Measurements from ENCODE around the gene C9.
"Not testable (repeated sequence)": the region's sequence is repeated elsewhere in the genome, so short reads cannot be mapped to it uniquely, and the experiment has no call there.

The C9 gene

GRCh38 chr5:39319395-39319794 is 44.9 kb downstream of the C9 start:
- DNase-seq = no peak

GRCh38 chr5:39316464-39316863 is 47.8 kb downstream of the C9 start:
- not testable (repeated sequence) for DNase-seq

- no peak for DNase-seq
Measured at GRCh38 chr5:39315995-39316394, 48.3 kb downstream of the C9 start.

DNA sequence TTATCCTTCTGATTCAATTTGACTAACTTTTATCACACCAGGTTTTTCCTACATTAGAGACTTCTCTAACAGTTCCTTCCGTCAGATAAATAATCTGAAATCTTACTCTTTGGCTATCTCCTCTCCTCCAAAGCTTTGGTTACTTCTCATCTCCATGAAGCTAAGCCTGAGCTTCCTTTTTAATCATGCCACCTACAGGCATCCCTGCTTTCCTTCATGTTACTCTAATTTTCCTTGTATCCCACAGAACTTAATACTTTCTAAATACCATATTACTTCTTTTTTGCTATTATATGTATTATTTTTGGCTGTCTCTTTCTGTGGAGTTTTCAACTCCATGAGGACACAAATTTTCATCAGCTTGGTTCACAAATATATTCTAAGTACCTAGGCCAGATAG is 49.7 kb downstream of the C9 start:
- no peak for DNase-seq

DNA sequence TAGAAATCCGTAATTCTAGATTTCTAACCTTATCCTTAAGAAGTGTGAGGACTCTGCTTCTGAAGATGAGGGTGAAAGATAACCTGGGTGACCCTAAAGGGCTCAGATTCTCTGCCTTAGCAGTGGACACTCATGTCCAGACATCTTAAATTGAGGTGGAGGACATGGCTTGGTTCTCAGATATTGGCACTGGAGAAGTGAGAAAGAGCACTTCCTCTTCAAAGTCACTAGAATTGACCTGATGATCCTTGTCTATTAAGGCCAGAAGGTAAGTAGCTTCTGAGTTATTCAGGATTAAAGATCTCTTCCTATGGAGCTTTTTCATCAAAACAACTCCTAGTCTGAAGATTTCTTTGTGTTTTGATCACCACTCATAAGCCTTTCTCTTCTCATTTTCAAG is 54.8 kb downstream of the C9 start:
- no peak for DNase-seq

GRCh38 chr5:39302472-39302871 is 61.8 kb downstream of the C9 start:
- DNase-seq = no peak

DNA sequence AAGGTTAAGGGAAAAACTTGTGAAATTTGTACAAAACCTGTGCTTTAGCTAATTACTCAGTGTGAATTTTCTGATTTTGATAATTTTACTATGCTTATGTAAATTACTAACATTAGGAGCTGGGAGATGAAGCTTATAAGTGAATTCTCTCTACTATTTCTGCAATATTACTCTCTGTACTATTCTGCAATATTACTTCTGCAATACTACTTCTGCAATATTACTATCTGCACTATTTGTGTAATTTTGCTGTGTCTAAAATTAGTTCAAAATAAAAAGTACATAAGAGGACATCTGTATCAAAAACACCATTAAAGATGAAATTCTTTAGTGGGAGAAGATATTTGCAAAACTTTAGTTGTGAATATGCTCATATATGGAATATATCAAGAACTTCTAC is 62.9 kb downstream of the C9 start:
- DNase-seq = no peak

DNA sequence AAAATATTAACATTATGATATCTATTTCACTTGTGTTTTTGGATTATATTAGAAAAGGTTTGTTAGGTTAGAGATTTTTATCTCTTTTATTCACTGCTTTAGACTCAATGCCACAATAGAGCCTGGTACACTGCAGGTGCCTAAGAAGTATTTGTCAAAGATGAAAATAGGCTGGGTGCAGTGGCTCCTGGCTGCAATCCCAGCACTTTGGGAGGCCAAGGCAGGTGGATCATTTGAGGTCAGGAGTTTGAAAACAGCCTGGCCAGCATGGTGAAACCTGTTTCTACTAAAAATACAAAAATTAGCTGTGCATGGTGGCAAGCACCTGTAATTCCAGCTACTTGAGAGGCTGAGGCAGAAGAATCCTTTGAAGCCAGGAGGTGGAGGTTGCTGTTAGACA is 64.3 kb downstream of the C9 start:
- no peak for DNase-seq

DNA sequence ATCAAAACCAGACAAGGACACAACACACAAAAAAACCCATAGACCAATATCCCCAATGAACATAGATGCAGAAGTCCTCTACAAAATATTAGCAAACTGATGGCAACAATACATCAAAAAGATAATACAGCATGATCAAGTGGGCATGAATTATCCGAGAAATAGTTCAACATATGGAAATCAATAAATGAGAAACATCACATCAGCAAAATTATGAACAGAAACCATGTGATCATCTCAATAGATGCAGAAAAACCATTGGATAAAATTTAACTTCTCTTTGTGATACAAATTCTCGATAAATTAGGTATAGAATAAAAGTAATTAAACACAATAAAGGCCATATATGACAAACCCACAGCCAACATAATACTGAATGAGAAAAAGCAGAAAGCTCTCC is 69.6 kb downstream of the C9 start:
- no peak for DNase-seq

- peak; percentile 59 to 82 for DNase-seq
Measured at GRCh38 chr5:39284552-39284951, 79.7 kb downstream of the C9 start.

DNA sequence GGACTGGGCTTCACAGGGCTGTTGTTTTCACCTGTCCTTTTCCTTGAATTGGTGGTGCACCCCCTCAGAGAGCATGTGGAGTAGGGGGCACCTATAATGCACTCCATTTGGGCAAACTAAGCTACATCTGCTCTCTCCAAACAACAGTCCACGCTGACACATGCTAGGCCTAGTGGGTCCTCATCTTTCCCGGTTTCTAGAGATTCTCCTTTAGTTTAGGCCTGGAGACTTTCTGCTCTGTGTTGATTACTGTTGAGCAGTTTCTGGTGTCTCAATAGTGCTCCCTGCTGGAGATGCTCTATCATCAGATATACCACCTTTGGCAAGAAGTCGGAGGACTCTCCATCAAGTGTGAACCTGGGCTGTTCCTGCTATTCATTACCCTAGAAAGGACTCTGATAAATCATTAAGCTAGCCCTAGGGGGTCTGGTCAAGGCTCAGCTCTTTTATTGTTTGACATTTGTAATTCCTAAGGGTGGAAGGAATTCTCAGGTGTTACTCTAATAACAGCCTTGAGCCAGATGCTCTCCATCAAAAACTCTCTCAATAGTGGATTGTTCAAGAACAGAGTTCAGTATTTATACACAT is 81.0 kb downstream of the C9 start:
- peak; percentile 95 to 97 for DNase-seq

DNA sequence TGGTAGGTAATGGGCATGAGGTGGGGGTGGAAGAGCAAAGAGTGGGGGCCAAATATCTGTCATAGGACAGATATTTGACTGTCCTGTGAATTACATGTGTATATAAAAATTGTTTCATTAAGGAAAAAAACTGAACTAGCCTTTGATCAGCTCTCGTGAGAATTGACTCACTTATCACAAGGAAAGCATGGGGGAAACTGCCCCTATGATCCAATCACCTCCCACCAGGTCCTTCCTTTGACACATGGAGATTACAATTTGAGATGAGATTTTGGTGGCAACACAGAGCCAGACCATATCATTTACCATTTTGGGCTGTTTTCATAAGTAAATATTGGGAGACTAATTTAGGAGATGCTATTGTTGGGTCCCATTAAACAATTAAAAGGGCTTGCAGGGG is 81.7 kb downstream of the C9 start:
- no peak for DNase-seq

DNA sequence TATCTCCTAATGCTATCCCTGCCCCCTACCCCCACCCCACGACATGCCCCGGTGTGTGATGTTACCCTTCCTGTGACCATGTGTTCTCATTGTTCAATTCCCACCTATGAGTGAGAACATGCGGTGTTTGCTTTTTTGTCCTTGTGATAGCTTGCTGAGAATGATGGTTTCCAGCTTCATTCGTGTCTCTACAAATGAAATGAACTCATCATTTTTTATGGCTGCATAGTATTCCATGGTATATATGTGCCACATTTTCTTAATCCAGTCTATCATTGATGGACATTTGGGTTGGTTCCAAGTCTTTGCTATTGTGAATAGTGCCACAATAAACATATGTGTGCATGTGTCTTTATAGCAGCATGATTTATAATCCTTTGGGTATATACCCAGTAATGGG is 88.4 kb downstream of the C9 start:
- DNase-seq = not testable (repeated sequence)

GRCh38 chr5:39274398-39275085 is 89.8 kb downstream of the C9 start:
- DNase-seq = no peak

DNA sequence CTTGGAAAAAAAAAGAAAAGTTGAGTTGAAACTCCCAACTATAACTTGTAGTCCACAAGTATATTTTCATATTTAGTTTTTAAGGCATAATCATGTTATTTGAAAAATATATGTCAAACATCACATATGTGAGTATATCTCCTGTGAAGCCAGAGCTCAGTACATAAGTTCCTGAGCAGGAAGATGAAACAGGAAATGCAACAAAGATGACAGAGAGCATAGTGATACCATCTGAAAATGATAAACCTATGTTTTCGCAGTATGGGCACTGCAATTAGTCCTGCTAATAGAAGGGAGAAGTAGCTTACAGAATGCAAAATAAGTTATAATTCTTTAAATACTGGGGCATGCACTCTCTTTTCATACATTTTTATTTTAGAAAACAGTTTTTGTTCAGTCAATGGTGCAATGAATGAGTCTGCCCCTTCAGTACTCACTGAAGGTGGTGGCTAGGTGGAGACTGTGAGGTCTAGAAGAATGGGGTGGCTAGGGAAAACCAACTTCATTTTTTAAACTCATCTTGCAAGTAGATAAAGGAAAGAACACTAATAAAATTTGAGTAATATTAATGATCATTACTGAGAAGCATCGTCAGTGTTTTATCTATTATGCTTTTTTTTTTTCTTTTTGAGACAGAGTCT is 90.9 kb downstream of the C9 start:
- no peak for DNase-seq

DNA sequence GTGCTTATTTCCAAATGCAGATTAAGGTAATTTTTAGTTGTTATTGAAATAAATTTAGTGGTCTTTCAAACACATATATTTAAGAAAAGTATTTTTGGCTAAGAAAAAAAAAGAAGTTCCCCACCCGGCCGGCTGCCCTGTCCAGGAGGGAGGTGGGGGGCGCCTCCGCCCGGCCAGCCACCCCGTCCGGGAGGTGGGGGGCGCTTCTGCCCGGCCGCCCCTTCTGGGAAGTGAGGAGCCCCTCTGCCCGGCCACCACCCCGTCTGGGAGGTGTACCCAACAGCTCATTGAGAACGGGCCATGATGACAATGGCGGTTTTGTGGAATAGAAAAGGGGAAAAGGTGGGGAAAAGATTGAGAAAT is 91.4 kb downstream of the C9 start:
- DNase-seq = not testable (repeated sequence)

- peak; percentile 71 to 85 for DNase-seq
Measured at GRCh38 chr5:39270225-39270848, 94.0 kb downstream of the C9 start.

- no peak for DNase-seq
Measured at GRCh38 chr5:39267186-39267585, 97.1 kb downstream of the C9 start.

- DNase-seq = no peak
Measured at GRCh38 chr5:39266442-39266841, 97.9 kb downstream of the C9 start.

- DNase-seq = no peak
Measured at GRCh38 chr5:39264528-39264927, 99.8 kb downstream of the C9 start.

DNA sequence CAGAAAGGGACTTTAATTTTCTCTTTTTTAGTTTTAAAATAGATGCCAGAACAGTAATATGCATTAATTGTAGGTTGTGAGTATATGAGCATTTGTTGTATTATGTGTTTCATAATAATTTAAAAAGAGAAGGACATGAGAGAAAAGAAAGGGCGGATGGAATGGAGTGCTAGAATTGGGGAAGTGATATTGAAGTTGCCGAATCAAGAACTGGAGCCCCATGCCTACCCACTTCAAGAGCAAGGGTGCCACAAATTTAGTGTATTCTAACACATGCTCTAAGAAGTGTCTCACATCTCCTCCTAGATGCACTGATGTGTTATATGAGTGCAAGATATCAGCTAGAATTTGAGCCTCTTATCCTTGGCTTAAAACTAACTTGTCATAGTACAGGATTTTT is 101.3 kb downstream of the C9 start:
- DNase-seq = no peak

- DNase-seq = no peak
Measured at GRCh38 chr5:39260095-39260494, 104.2 kb downstream of the C9 start.

DNA sequence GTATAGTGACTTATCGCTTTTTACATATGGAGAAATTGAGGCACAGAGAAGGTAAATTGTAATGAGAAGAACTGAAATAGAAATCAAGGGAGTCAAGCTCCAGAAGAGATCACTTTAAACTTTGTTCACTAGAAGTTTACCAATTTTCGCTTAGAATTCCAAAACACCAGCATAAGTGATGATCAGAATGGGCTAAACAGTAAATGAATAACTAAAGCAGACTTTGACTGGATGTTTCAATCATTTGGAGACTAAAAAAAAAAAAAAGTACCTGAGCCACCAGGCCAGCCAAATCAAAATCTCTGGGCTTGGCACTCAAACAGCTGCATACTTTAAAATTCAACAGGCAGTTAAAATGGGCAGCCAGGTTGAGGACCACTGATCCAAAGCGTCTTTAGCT is 106.7 kb downstream of the C9 start:
- no peak for DNase-seq
